ENCODE data around the gene RALGAPA1.

RALGAPA1 gene

GRCh38 chr14:35533357-35534207, 275.5 kb downstream of the RALGAPA1 start, which contains the start of gene INSM2:
INSM2 (plus strand) TSS chr14:35534164; CDS start chr14:35534253, 89 bp downstream.
- DNase-seq = peak; percentile 67 to 83

- no peak for DNase-seq
Measured at GRCh38 chr14:35532783-35533356, 276.2 kb downstream of the RALGAPA1 start.

- no peak for DNase-seq
Measured at GRCh38 chr14:35531960-35532747, 276.9 kb downstream of the RALGAPA1 start.

- DNase-seq = no peak
Measured at GRCh38 chr14:35526962-35527361, 282.1 kb downstream of the RALGAPA1 start.

GRCh38 chr14:35525695-35526094, 283.4 kb downstream of the RALGAPA1 start:
- DNase-seq = no peak

GRCh38 chr14:35519986-35520385, 289.1 kb downstream of the RALGAPA1 start:
- DNase-seq = no peak

- DNase-seq = no peak
Measured at GRCh38 chr14:35515916-35516315, 293.2 kb downstream of the RALGAPA1 start.

- DNase-seq = no peak
Measured at GRCh38 chr14:35512765-35513164, 296.3 kb downstream of the RALGAPA1 start.

- no peak for DNase-seq
Measured at GRCh38 chr14:35509846-35510245, 299.2 kb downstream of the RALGAPA1 start.

- no peak for DNase-seq
Measured at GRCh38 chr14:35506927-35507326, 302.2 kb downstream of the RALGAPA1 start.

- no peak for DNase-seq
Measured at GRCh38 chr14:35506461-35506860, 302.6 kb downstream of the RALGAPA1 start.

- no peak for DNase-seq
Measured at GRCh38 chr14:35504260-35504659, 304.8 kb downstream of the RALGAPA1 start.

GRCh38 chr14:35503646-35504045, 305.4 kb downstream of the RALGAPA1 start:
- peak; percentile 4 to 10 for DNase-seq

GRCh38 chr14:35499180-35499579, 309.9 kb downstream of the RALGAPA1 start:
- no peak for DNase-seq

- DNase-seq = no peak
Measured at GRCh38 chr14:35495278-35495677, 313.8 kb downstream of the RALGAPA1 start.

GRCh38 chr14:35492569-35493014, 316.5 kb downstream of the RALGAPA1 start:
- no peak for DNase-seq

Data from NCI-H2081 (cell line).